ENCODE data around the gene USP26. TPM values are rescaled to one million over a fixed set of nuclear protein-coding genes. Genes with fewer than 3 reads are reported as not detected.

The USP26 gene
- total and polyA plus RNA-seq, 2 donors (not counting 3 experiments of a cell fraction or from before 2014, with no cell fraction given), result not detected

DNA sequence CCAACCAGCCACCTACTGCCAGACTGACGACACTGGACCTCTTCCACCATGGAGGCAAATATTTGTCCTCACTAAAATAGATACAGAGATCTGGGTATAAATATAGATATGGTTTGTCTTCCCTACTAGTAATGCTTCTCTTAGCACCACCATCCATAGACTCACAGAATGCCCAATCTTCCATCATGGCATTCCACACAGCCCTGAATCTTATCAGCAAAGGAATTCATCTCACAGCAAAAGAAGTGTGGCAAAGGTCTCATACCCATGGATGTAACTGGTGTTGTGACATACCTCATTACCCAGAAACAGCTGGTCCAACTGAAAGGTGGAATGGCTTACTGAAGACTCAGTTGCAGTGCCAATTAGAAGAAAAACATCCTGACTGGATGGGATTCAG, 91.3 kb downstream of the USP26 start:
- H3K9me3 ChIP-seq (replicated peaks; ENCODE audit: control insufficient read depth, insufficient read depth, low read length), result no peaks in the 10 kb centered on the region
- no peak overlapping the region for H2AFZ ChIP-seq (ENCODE audit: low read depth, low read length)
- H3K36me3 ChIP-seq (ENCODE audit: control insufficient read depth in 2 of 2, extremely low read depth in 1 of 2, insufficient read depth in 2 of 2, low read length in 2 of 2), result no peaks in the 10 kb centered on the region
- intact Hi-C loops (cut with micrococcal nuclease) (loop anchor here (2.0 to 10.0 kb wide), 2 partner anchors 169 to 665 kb away; no protein-coding TSS in a partner anchor), dilution Hi-C loops (cut with MboI; ENCODE audit: extremely low pct_ligation_motif_present, low sequenced_read_pairs) (no loop called here)
- POLR2A ChIA-PET, result no interaction called here
- DNase-seq (ENCODE audit: low read depth, low spot score), result no peak
- no peak overlapping the region for H3K4me2 ChIP-seq (ENCODE audit: insufficient read depth, low read length)
- H3K9me1 ChIP-seq (replicated peaks; ENCODE audit: control insufficient read depth, extremely low read depth, insufficient read depth, low read length), result no peaks in the 10 kb centered on the region
- H3K4me1 ChIP-seq (ENCODE audit: control insufficient read depth, extremely low read depth, insufficient read depth, low read length), result no peaks in the 10 kb centered on the region
- H3K9ac ChIP-seq (replicated peaks; ENCODE audit: extremely low read depth, insufficient read depth, low read length), result no peak overlapping the region
- H3K27me3 ChIP-seq (ENCODE audit: control insufficient read depth in 2 of 2, insufficient read depth in 2 of 2, low read length in 2 of 2), result no peaks in the 10 kb centered on the region
- FAIRE-seq, result no peak
- no TSS peak for BruUV-seq (replicated peaks)
- no peak overlapping the region for H3K27ac ChIP-seq (ENCODE audit: insufficient read depth, low read depth, low read length)
- no peak overlapping the region for H3K4me3 ChIP-seq (replicated peaks in 1 of 3; ENCODE audit: insufficient read depth in 1 of 3, low read depth in 1 of 3, low read length in 3 of 3)
- no peaks in the 10 kb centered on the region for H4K20me1 ChIP-seq (replicated peaks; ENCODE audit: control insufficient read depth, extremely low read depth, insufficient read depth, low read length)
- no peak for TF ChIP-seq MYC (IDR thresholded peaks at IDR 0.05; ENCODE audit: low read depth, low read length)
- no peak for TF ChIP-seq GATA2 (IDR thresholded peaks at IDR 0.05; ENCODE audit: insufficient read depth, insufficient read length, low read depth, low read length)
- TF ChIP-seq JUN (IDR thresholded peaks at IDR 0.05; ENCODE audit: borderline replicate concordance, insufficient read depth, insufficient read length, low read depth), result no peak
- no peak for TF ChIP-seq POLR2AphosphoS5 (IDR thresholded peaks at IDR 0.05; ENCODE audit: insufficient read depth, low read depth, low read length)
- TF ChIP-seq, protein P1, sequence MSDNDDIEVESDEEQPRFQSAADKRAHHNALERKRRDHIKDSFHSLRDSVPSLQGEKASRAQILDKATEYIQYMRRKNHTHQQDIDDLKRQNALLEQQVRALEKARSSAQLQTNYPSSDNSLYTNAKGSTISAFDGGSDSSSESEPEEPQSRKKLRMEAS (IDR thresholded peaks at IDR 0.05; ENCODE audit: insufficient read depth, insufficient read length), result no peak
- no peak for TF ChIP-seq POLR2A (IDR thresholded peaks at IDR 0.05; ENCODE audit: low read depth, low read length)
- TF ChIP-seq FOS (IDR thresholded peaks at IDR 0.05; ENCODE audit: borderline replicate concordance, insufficient read depth, low read length), result no peak
- TF ChIP-seq EZH2 (IDR thresholded peaks at IDR 0.05; ENCODE audit: borderline replicate concordance, low read depth, low read length, severe bottlenecking), result no peak
- TF ChIP-seq, protein P2, sequence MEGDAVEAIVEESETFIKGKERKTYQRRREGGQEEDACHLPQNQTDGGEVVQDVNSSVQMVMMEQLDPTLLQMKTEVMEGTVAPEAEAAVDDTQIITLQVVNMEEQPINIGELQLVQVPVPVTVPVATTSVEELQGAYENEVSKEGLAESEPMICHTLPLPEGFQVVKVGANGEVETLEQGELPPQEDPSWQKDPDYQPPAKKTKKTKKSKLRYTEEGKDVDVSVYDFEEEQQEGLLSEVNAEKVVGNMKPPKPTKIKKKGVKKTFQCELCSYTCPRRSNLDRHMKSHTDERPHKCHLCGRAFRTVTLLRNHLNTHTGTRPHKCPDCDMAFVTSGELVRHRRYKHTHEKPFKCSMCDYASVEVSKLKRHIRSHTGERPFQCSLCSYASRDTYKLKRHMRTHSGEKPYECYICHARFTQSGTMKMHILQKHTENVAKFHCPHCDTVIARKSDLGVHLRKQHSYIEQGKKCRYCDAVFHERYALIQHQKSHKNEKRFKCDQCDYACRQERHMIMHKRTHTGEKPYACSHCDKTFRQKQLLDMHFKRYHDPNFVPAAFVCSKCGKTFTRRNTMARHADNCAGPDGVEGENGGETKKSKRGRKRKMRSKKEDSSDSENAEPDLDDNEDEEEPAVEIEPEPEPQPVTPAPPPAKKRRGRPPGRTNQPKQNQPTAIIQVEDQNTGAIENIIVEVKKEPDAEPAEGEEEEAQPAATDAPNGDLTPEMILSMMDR (IDR thresholded peaks at IDR 0.05; ENCODE audit: extremely low read depth in 1 of 2, insufficient read depth in 1 of 2, low read depth in 1 of 2, low read length in 2 of 2), result no peak
- CTCF ChIA-PET, result interaction anchor here (0.5 to 1.2 kb wide), 7 partner anchors 9 to 665 kb away, joined by 3 to 7 read pairs (median 5); no protein-coding TSS in a partner anchor
- no peaks in the 10 kb centered on the region for H3K79me2 ChIP-seq (ENCODE audit: control insufficient read depth, insufficient read depth, low read length)
